Brain microvascular endothelial cell (primary cell): ENCODE measurements around the gene ECSCR.

Source experiments
- DNase-seq: peaks from one replicate; pipeline ENCODE4 v3.0.0-alpha.2; 2020
- H3K27ac ChIP-seq: fragments of 250-450 bp; sonication (Bioruptor Pico); 2 replicates; pipeline ENCODE4 v1.5.1; 2020; ENCODE audit warnings: mild to moderate bottlenecking, moderate library complexity
- H3K27me3 ChIP-seq: fragments of 250-450 bp; sonication (Bioruptor Pico); replicated peaks from 2 replicates; pipeline ENCODE4 v1.5.1; 2020; ENCODE audit warnings: mild to moderate bottlenecking
- H3K36me3 ChIP-seq: fragments of 250-450 bp; sonication (Bioruptor Pico); replicated peaks from 2 replicates; pipeline ENCODE4 v1.5.1; 2020; ENCODE audit warnings: mild to moderate bottlenecking
- H3K4me3 ChIP-seq: 2 replicates; pipeline ENCODE4 v1.5.1; 2011; ENCODE audit warnings: low read depth, mild to moderate bottlenecking, control low read depth, low read length, moderate library complexity
- CTCF ChIP-seq: IDR thresholded peaks from 2 replicates; pipeline ENCODE4 v1.5.1; 2011; ENCODE audit warnings: low read depth, mild to moderate bottlenecking, moderate library complexity, low read length, control low read depth, inconsistent platforms; ENCODE audit errors: missing control alignments
- in situ Hi-C: cut with HindIII; loops from 2 replicates; pipeline ENCODE4 v1.10.0; 2017; ENCODE audit warnings: low sequenced_read_pairs, low pct_ligation_motif_present

Gene ECSCR

GRCh38 chr5:139458580-139459407, 3.7 kb downstream of the ECSCR start:
- in situ Hi-C loops = no loop called here
- peak overlapping the region; percentile 90 for H3K27ac ChIP-seq
- peak; percentile 87 for DNase-seq
- H3K4me3 ChIP-seq = no peak overlapping the region
- peaks cover 8% of the 10 kb centered on the region for H3K36me3 ChIP-seq
- TF ChIP-seq CTCF = no peak
- no peaks in the 10 kb centered on the region for H3K27me3 ChIP-seq

GRCh38 chr5:139457653-139458306, 4.8 kb downstream of the ECSCR start:
- H3K27ac ChIP-seq = no peak overlapping the region
- H3K27me3 ChIP-seq = no peaks in the 10 kb centered on the region
- in situ Hi-C loops = no loop called here
- peaks cover 10% of the 10 kb centered on the region for H3K36me3 ChIP-seq
- no peak for DNase-seq
- TF ChIP-seq CTCF = no peak
- H3K4me3 ChIP-seq = no peak overlapping the region

GRCh38 chr5:139457241-139457640, 5.3 kb downstream of the ECSCR start:
- Histone ChIP-seq H3K27ac (no peak overlapping the region), H3K4me3 (no peak overlapping the region), H3K36me3 (peaks cover 12% of the 10 kb centered on the region), H3K27me3 (no peaks in the 10 kb centered on the region)
- in situ Hi-C loops = no loop called here
- DNase-seq = no peak
- no peak for TF ChIP-seq CTCF

- Histone ChIP-seq H3K27ac (no peak overlapping the region), H3K36me3 (peaks cover 17% of the 10 kb centered on the region), H3K4me3 (no peak overlapping the region), H3K27me3 (no peaks in the 10 kb centered on the region)
- no peak for DNase-seq
- in situ Hi-C loops = no loop called here
- TF ChIP-seq CTCF = no peak
Observed at GRCh38 chr5:139456776-139457175, 5.8 kb downstream of the ECSCR start.

GRCh38 chr5:139454568-139455290, 7.8 kb downstream of the ECSCR start:
- in situ Hi-C loops = no loop called here
- no peak for TF ChIP-seq CTCF
- Histone ChIP-seq H3K36me3 (peaks cover 26% of the 10 kb centered on the region), H3K27me3 (no peaks in the 10 kb centered on the region), H3K4me3 (no peak overlapping the region), H3K27ac (no peak overlapping the region)
- DNase-seq = no peak
